NCI-H1436 treated with DMSO at 0.1 percent for 48 hours (cell line): ENCODE results near the gene PDE4D.

Experiments
- DNase-seq: peaks from one replicate; lab custom pipeline; 2025; lab: John Stamatoyannopoulos, UW

PDE4D gene

DNA sequence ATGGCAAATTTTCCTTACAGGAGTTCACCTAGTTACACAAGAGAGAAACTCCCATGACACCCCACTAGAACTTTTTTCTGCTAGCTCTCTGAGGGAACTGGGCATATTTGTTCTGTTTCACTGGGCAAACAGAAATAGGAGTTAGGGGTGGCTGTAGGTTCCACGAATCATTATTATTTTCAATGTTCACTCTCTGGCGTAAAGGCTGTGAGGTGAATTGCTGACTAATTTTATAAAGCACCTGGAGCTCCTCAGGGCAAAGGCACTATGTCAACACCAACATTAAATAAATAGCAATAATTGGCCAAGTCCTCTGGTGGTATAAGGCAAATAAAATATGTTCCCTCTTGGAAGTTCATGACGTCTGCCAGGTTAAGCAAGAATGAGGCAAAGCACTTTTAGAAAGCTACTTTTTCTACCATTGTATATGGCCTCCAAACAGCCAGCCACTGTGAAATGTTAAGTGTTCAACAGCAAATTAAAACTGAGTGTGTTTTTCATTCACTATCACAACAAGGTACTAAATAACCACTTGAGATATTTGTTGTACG, 344.6 kb downstream of the PDE4D start:
- DNase-seq: peak; percentile 93

DNA sequence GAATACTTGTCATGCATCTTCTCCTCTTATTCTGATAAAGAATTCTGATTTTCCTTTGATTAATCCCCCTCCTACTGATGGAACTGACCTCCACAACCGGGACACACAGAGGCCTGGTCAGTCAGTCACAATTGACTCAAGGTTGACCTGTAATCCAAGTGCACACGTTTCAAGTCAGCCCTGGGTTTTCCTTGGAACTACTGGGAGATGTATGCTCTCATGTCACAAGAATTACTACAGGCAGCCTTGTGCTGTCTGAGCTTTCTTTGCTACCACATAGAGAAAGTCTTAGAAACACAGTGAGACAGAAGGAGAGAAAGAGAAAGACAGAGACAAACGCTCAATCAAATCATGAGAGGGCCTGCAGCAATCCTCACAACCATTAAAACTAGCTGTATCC, 345.8 kb downstream of the PDE4D start:
- no peak for DNase-seq

DNA sequence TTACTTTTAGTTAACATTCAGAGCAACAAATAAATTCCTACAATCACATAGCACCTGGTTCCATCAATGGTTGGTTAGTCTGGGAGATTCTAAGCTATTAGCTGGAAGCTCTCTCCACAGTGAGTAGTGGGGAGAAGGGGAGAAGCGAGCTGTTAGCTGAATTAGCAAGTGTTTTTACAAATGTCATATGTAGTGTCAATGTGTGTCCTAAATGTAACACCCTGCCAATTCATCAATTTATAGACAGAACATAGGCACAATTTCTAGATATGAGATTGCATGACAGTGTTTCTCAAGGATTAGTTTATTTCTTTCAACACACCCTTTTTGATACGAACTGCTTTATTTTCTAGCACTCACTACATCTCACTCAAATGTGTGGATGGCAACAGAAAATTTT, 349.0 kb downstream of the PDE4D start:
- no peak for DNase-seq

DNA sequence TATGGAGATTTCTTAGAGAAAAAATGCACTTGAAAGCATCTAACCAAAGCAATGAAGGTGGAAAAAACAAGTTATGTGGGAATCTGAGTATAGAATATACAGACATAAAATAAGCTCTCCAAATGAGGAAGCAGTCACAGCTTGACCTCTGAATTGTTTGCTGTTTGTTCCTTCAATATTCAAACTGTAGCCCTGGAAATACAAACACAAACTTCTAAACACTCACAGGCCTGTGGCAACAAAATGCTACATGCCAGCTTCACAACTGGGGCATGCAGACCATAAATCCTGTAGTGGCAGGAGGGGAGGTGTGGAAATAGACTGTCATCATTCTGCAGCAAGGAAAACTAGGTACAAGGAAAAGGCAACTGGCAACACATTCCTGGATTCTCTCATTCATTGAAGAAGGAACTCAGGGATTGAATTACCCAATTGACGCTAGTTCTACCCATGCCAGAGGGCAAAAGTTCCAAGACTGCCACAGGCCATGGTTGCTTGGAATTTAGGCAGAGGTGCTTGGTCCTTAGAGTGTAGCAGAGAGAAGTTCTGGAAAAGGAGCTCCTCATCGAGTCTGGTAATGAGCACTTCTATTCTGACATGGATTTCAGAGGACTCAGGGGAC, 349.6 kb downstream of the PDE4D start:
- DNase-seq: no peak

DNA sequence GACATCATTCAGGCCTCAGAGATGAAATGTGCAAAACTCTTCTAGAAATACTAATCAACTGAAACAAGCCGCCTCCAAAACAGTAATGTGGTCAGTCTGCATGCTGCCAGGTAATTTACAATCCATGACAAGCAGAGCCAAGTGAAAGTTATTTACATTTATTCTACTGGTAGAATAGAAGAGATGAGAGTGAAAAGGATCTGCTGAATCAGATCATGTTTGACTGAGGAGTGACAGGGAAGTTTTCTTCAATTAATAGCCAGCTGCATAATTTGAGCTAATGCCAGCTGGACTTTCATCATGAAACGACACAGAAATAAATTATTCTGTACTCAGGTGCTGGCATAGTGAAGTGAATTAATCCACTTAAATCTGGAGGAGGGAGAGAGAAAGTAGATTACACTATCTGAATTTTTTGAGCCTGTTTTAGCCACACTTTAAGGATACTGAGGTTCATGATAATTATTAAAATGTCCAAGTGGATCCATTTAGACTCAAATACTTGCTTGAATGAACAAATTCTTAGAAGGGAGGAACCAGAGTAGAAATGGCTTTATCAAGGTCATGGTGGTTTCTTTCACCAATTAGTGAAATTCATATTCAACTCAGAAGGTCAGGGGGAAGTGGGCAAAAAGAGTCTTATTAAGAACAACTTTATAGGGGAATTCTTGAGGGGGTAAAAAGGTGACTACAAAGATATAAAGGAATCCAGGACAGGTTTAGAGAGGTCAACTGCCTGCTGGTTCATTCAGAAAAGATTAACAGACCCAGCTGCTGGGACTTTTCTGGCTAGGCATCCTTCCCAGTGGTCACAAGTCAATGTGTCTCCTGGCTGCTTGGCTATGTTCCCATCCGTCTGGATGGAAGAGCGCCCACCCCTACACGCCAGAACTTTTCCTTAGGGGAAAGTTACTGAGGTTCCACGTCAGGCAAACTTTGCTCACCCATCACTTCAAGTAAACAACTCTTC, 350.4 kb downstream of the PDE4D start:
- DNase-seq: no peak

DNA sequence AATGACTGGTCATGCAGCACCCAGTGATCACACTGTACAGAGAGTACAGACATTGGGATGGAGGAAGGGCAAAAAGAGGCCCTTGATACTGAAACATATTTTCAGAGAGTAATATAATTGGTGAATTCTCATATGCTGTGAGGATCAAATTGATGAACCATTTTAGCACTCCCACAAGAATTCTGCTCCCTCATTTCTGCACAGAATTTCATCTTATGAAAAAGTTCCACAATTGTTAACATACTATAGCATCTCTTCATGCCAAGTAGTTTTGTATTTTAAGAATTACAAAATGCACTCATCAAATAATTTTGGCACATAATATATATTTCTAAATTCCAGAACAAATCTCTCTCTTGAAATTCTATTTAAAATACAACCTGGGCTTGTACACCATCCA, 351.2 kb downstream of the PDE4D start:
- no peak for DNase-seq

DNA sequence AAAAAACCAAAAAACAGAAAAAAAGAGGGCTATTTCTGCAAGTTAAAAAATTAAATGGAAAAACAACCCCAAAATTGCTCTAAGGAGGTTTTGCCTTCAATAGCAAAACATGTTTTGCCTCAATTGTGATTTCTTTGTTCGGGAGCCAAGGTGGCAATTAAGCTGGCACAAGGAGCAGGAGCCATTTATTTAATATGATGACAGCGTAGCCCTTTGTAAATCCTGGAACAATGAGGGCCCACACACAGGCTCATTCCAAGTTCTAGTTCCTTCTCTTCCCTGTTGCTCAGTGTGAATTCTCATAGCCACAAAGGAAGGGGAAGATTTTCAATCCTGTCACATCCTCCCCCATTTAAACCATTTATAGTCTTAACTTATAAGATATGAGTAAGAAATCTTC, 353.2 kb downstream of the PDE4D start:
- no peak for DNase-seq

DNA sequence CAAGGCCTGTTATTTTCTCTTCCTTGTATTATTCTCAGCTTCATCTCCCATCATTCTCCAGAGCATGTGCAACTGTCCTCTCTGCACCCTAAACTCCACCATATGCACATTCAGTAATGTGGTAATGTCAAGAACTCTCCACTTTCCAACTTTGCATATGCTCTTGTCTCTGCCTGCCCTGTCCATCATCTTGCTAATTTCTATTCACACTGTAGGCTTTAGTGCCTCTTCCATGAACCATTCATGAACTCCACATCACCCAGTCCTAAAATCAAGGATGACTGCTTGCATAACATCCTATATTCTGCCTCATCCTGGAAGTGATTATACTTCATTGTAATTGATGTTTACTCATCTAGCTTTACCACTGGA, 354.8 kb downstream of the PDE4D start:
- DNase-seq: no peak

DNA sequence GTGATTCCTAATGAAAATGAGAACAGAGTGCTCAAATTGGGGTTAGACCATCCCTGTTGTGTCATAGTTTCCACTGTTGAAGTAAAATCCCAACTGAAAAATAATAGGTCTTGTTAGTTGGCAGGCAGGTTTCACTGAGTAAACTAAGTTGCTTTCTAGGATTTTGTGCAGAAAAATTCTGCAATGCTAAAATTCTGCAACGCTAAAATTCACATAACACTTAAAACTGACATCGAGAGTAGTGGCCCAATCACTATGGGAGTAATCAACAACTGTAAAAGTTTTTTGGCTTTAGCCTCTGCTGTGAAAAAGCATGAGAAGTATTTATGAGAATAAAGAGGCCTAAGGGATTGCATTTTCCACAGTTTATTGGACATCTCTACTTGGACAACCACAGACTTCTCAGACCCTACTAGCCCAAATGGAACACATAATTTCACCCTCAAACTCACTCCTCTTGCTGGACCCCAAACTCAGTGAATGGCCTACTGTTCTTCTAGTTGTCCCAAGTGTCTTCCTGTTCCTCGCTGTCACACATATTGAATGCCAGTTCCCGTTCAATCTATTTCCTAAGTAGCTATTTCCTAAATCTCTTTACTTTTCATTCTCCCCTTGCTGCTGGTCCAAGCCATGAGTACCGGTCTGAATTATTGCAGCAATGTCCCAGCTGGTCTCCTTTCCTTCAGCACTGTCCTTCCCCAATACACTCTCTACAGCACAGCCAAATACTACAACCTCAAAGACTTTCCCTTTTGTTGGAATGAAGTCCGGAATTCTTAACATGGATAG, 355.4 kb downstream of the PDE4D start:
- DNase-seq: no peak

DNA sequence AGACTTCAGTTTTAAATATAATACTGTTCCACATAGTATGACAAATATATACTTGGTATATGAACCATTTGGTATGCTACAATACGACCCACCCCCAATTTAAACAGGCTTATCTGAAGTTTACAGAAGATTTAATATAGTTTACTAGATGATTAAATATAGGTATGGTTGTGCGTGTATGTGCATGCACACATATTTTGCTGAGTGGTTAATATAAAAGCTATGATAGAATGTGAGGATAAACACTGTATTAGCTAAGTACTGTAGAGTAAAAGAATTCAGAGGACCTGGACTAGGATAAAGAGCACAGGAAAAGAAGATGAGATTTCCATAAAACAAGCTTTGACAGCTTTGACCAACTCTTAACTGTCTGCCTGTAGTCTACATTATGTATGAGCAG, 356.7 kb downstream of the PDE4D start:
- no peak for DNase-seq

DNA sequence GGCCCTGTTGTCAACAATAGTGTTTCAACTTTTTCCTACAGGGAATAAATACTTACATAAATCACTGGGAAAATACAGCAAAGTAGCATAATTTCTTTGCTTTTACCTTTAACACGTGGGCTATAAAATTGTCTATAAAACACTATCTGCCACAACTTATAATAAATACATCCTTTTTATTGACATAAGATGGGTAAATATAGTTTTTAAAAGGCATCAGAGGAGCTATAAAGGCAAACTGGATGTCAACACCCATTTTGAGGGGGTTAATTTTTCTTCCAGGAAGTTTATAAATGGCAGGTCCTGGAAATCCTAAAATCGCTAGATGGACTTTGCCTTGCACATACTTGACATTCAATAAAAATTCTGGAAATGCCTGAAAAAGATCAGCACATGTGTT, 358.0 kb downstream of the PDE4D start:
- DNase-seq: no peak

DNA sequence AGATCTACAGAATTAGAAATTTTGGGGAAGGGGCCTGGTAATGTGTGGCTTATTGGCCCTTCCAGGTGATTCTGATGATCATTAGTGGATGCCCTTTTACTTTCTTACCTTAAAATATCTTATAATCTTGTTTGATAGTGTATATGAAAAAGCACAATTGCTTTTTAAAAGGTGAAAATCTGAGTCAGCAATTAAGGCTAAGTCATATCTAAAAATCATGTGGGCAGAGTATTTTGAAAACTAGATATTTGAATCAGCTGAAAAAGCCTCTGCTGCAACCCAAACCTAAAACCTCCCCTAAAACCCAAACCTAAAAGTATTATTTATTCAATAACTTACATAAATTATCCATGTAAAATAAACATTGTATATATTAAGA, 359.8 kb downstream of the PDE4D start:
- DNase-seq: no peak

DNA sequence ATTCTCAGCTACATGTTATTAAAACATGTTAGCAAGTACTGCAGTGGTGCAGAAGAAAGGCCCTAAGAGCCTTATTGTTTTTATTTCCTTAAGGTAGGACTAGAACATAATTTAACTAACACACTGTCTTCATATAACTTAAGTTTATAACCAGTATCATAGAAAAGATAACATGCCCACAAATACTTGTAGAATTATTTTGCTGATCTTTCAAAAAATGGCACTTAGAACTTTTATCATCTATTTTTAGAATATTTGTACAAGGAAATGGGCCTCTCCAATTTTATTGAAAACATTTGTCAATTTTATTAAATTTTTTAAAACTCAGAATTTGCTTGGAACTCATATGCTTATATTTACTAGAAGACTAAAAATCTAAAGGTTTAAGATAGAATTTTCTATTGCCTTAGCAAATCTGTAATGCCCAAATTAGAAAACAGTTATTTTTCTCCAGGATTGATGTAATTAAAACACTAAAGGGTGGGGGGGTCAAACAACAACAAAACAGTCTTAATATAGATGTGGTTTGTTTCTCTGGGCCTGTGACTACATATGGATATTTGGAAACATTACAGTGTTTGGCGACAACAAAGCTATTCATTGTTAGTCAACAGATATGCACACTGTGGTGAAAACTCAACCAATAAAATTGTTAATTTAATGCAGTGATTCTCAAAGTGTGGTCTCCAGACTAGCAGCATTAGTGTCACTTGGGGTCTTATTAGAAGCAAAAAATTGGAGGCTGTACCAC, 360.4 kb downstream of the PDE4D start:
- DNase-seq: no peak

DNA sequence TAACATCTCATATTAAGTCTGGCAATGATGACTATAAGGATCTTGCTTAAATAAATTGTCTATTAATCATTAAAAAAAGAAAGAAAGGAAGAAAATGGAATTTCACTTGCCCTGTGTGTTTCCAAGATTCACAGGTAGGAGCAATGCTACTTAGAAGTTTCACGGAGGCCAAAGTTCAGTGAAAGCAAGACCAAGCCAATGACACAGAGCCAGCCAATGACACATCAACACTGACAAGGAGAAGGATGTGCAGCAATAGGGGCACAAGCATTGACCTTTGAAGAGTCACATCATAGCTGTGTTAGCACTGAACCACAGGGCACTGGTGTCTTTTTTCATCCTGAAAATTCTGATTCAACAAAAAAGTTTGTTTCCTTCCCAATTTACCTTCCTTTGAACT, 364.3 kb downstream of the PDE4D start:
- no peak for DNase-seq

DNA sequence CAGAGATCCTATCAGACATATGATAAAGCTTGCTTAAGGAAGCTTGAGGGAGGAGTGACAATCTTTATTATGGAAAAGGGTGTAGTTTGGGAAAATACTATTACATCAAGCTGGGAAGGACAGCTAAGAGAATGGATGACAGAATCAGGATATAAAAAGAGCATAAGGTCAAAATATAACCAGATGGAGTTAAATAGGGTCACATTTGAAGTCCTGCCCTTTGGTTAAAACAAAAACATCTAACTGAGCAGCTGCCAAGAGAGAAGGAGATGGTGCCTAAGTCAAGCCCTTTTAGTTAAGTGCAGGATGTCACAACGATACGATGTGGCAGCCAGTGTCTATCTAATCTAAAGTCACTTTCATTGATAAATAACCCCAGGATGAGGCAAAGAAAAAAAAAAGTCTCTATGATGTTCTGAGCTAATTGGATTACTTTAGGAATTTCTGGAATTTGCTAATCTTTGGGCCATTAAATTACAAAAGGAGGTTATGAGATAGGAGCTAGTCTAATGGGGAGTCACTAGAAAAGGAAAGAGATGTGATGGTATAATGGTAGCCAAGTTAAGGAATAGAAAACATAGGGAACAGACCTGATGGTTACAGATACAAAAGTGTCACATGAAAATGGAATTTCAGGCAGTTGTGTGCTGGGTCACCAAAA, 365.2 kb downstream of the PDE4D start:
- DNase-seq: no peak

DNA sequence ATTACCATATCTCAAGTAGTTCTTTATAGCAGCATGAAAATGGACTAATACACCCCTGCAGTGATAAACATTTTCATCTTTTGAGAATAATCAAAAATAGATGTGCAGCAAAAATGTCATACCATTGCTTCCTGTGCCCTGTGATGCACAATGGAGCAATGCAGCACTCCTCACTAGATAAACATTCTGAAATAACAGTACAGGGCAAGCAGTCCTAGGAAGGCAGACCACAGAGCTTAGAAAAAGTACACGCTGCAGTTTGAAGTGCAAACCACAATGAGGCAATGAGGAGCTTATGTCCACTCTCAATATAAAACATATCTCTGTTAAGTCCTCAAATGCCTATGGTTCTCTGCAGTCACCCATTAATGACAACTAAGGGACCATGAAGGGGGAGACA, 367.6 kb downstream of the PDE4D start:
- DNase-seq: no peak

DNA sequence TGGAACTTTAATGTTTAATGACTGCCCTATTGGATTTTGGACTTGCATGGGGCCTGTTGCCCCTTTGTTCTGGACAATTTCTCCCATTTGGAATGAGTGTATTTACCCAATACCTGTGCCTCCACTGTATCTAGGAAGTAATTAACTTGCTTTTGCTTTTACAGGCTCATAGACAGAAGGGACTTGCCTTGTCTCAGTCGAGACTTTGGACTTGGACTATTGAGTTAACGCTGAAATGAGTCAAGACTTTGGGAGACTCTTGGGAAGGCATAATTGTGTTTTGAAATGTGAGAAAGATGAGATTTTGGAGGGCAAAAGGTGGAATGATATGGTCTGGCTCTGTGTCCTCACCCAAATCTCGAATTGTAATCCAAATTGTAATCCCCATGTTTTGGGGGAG, 368.2 kb downstream of the PDE4D start:
- no peak for DNase-seq

DNA sequence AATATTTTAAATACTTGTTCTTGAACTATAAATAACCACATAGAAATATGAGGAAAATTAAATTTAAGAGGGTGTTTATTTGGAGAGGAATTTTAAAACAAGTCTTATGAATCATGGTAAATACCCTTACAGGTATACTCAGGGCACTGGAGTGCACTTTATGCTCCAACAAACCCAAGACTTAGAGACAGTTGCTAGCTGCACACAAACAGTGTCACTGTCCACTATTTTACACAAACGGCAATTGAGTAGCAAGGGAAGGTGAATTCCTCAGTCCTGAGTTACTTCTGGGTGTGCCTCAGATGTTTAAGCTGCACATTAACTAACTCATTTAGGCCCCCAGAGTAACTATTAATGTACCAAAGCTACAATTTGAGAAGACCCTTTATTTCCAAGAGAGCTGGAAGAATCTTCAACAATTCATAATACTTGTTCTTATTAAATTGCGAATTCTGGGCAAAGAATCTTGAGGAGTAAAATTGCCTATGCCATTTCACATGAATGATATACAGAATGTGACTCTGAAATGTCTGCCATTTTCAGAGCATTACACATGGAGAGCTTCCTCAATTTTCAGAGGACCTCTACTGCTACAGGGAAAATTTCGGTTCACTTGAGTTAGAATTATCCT, 371.2 kb downstream of the PDE4D start:
- DNase-seq: no peak

DNA sequence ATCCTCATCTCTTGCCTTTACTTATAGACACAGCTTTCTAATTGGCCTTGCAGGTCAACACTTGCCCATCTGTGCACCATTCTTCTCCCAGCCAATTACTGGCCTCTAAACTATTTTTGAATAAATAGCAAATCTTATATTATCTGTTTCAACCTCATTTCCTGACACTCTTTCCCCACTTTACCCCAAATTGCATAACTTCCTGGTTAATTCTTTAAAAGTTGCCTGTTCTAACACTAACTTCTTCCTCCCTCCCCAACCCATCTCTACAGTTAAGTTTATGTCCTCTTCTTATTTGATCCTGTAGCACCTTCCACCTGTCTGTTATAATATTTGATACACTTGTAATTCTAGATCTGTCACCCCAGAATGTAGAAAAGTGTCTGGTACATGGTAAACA, 372.1 kb downstream of the PDE4D start:
- no peak for DNase-seq

DNA sequence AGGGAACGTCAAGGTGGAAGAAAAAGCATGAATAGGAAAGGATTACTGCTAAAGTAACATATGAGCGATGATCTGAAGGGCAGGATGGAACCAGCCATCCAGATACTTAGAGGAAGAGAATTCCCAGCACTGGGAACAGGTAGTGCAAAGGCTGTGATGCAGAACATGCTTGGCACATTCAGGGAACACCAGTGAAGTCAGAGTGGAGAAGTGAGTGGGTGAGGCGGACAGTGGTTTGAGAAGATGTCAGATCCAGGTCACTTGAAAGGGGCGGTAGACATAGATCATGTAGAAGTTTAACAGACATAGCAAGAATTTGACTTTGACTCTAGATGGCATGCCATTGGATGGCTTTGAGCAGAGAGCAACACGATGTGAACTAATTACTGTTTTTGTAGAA, 374.2 kb downstream of the PDE4D start:
- no peak for DNase-seq
